Endothelial cell (in vitro differentiated cells): ENCODE data around the gene ATP23. TPM values are rescaled to one million over a fixed set of nuclear protein-coding genes. Genes with fewer than 3 reads are reported as not detected.

Experiments
- DNase-seq: peaks from one replicate; pipeline ENCODE4 v3.0.0; 2021; ENCODE audit warnings: low spot score
- H3K27ac Mint-ChIP-seq: one replicate; pipeline ENCODE4 v1.8.0; 2021; ENCODE audit warnings: mixed read lengths, inconsistent platforms; ENCODE audit not compliant: unreplicated experiment
- H3K27me3 Mint-ChIP-seq: one replicate; pipeline ENCODE4 v1.8.0; 2021; ENCODE audit warnings: mild to moderate bottlenecking, moderate library complexity, mixed read lengths, inconsistent platforms; ENCODE audit not compliant: unreplicated experiment
- H3K36me3 Mint-ChIP-seq: one replicate; pipeline ENCODE4 v1.8.0; 2021; ENCODE audit warnings: mild to moderate bottlenecking, low read depth, mixed read lengths, inconsistent platforms; ENCODE audit not compliant: unreplicated experiment
- H3K4me1 Mint-ChIP-seq: one replicate; pipeline ENCODE4 v1.8.0; 2021; ENCODE audit warnings: mild to moderate bottlenecking, mixed read lengths, inconsistent platforms; ENCODE audit not compliant: unreplicated experiment
- H3K4me3 Mint-ChIP-seq: one replicate; pipeline ENCODE4 v1.8.0; 2021; ENCODE audit warnings: mild to moderate bottlenecking, mixed read lengths, inconsistent platforms; ENCODE audit not compliant: unreplicated experiment
- H3K9me3 Mint-ChIP-seq: one replicate; pipeline ENCODE4 v1.8.0; 2021; ENCODE audit warnings: mixed read lengths, inconsistent platforms; ENCODE audit not compliant: unreplicated experiment
- total RNA-seq: library from RNA; stranded (reverse); fragmentation: NEBNext Ultra II Directional; extraction: Animal tissue kit (Norgen Biotek cat#: 25700); gene quantifications from one replicate; pipeline ENCODE4 v1.2.1, GENCODE V29; 2021; ENCODE audit not compliant: unreplicated experiment
- TF ChIP-seq, protein P1 (sequence below): fragments of 200-600 bp; sonication (generic); IDR thresholded peaks from one replicate; pipeline ENCODE4 v1.5.0; 2021; ENCODE audit warnings: antibody characterized with exemption; ENCODE audit not compliant: unreplicated experiment

ATP23 gene
- total RNA-seq, 1 donor from 2014 or later: 3.1 TPM

DNA sequence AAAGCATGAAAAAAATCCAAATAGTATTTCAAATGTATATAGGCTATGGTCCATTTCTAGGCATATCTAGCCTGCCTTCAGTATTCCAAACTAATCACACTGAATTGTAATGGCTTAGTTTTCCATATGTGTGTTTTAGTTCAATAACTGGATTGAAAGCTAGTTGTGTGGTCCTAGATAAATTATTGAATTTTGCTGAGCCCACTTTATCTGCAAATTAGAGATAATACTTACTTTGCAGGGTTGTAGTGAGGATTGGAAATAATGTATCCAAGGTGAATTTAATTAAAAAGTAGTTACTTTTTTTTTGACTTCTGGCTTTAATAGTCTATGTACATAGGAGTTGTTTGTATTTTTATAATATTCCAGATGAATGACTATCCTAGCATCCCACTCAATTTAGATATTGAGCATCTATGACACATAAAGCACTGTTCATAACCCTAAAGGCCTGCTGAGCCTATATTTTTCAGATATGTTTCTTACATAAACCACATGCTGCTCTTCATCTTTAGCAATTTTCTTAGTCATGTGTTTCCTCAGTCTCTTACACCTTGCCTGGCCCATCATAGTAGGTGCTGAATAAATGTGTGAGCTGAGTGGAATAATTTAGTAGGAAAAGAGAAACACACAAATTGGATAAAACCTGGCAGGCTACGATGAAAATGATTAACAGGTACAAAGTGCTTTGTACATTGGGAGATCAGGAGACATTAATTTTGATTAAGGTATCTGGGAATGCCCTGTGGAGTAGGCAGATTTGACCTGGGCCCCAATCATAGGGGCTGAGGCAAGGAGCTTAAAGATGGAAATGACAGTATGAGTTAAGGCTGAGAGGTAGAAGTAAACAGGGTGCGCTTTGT, 1.1 kb upstream of the ATP23 start:
- Mint-ChIP-seq H3K36me3 (peaks cover 8% of the 10 kb centered on the region), H3K9me3 (no peaks in the 10 kb centered on the region), H3K27me3 (peaks cover 6% of the 10 kb centered on the region), H3K4me3 (peak overlapping the region; percentile 96), H3K27ac (peak overlapping the region; percentile 89), H3K4me1 (peaks cover 18% of the 10 kb centered on the region)
- TF ChIP-seq, protein P1, sequence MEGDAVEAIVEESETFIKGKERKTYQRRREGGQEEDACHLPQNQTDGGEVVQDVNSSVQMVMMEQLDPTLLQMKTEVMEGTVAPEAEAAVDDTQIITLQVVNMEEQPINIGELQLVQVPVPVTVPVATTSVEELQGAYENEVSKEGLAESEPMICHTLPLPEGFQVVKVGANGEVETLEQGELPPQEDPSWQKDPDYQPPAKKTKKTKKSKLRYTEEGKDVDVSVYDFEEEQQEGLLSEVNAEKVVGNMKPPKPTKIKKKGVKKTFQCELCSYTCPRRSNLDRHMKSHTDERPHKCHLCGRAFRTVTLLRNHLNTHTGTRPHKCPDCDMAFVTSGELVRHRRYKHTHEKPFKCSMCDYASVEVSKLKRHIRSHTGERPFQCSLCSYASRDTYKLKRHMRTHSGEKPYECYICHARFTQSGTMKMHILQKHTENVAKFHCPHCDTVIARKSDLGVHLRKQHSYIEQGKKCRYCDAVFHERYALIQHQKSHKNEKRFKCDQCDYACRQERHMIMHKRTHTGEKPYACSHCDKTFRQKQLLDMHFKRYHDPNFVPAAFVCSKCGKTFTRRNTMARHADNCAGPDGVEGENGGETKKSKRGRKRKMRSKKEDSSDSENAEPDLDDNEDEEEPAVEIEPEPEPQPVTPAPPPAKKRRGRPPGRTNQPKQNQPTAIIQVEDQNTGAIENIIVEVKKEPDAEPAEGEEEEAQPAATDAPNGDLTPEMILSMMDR: no peak
- no peak for DNase-seq

DNA sequence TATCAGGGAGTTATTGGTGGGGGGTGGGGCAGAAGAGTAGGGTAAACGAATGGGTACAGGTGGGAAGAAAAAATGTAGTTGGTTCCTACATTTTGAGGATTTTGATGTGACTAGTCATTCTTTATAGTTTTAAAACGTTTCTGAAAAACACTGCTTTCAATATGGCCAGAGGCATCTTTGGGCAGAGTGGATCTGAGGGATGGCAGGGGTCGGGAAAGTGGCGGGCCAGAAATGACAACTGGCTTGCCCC, 527 bp upstream of the ATP23 start:
- Mint-ChIP-seq H3K27ac (peak overlapping the region; percentile 89), H3K9me3 (no peaks in the 10 kb centered on the region), H3K36me3 (peaks cover 8% of the 10 kb centered on the region), H3K4me3 (peak overlapping the region; percentile 96), H3K27me3 (peaks cover 6% of the 10 kb centered on the region), H3K4me1 (peaks cover 13% of the 10 kb centered on the region)
- DNase-seq: no peak
- TF ChIP-seq, protein P1: no peak

DNA sequence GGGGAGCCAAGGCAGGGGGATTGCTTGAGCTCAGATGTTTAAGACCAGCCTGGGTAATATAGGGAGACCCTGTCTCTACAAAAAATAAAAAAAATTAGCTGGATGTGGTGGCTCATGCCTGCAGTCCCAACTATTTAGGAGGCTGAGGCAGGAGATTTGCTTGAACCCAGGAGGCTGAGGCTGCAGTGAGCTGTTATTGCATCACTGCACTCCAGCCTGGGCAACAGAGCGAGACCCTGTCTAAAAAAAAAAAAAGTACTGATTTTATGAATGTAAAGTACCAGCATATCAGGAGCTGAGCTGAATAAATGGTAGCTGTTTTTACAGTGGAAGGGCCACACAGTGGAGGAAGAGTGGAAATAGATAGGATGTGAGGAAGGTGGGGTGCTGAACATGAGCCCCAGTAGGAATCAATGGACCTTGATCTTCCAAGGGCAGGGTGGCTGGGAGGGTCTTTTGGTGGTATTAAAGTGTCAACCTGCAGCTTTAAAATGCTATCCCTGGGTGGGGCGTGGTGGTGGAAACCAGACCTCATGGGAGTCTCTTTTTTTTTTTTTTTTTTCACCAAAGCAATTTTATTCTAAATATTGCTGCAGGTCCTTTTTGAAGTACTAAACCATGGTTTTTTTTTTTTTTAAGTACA, 2.2 kb downstream of the ATP23 start:
- TF ChIP-seq, protein P1: no peak
- Mint-ChIP-seq H3K27ac (no peak overlapping the region), H3K4me1 (peaks cover 11% of the 10 kb centered on the region), H3K9me3 (no peaks in the 10 kb centered on the region), H3K36me3 (peaks cover 8% of the 10 kb centered on the region), H3K4me3 (no peak overlapping the region), H3K27me3 (peaks cover 5% of the 10 kb centered on the region)
- DNase-seq: no peak

GRCh38 chr12:57944313-57945023, 3.1 kb downstream of the ATP23 start:
- TF ChIP-seq, protein P1: no peak
- Mint-ChIP-seq H3K27ac (no peak overlapping the region), H3K4me1 (peaks cover 11% of the 10 kb centered on the region), H3K27me3 (peaks cover 4% of the 10 kb centered on the region), H3K9me3 (no peaks in the 10 kb centered on the region), H3K36me3 (peaks cover 8% of the 10 kb centered on the region), H3K4me3 (no peak overlapping the region)
- DNase-seq: no peak
